ENCODE results near the gene DUSP22.

DNA sequence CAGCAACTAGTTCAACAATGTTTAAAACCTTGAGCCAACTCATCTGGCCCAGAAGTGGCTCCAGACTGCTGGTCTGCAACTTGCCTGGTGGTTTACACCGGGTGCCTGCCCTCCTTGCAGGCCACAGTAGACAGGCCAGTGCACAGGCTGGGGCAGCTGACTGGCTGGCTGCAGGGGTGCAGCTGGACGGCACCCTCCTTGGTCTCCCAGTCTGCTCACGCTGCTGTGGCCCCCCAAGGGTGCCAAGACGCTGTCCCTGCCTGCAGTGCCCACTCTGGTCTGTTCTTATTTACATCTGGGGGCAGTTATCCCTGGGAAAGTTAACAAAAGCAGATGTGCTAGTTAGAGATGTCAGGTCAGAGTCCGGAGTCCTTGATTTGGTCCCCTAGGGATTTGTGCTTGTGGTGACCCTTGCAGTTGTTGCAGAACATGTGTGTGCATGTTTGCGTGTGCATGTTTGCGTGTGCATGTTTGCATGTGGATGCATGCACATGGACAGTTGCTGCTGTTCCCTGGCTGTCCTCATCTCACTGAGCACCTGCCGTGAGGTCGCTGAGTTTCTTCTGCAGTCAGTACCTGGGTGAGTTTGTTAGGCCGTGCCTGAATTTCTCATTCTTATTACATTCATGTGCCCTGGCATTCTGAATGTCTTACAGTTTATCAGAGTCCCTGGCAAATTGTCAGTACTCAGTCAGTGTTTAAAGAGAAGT, 51.1 kb downstream of the DUSP22 start:
- TF ChIP-seq CSRNP3 (CRISPR knock-in tag; IDR thresholded peaks at IDR 0.05) (no peak), ZNF8 (CRISPR knock-in tag; IDR thresholded peaks at IDR 0.05) (no peak), RARB (CRISPR knock-in tag; IDR thresholded peaks at IDR 0.05) (no peak)
- TF ChIP-seq, protein P1, sequence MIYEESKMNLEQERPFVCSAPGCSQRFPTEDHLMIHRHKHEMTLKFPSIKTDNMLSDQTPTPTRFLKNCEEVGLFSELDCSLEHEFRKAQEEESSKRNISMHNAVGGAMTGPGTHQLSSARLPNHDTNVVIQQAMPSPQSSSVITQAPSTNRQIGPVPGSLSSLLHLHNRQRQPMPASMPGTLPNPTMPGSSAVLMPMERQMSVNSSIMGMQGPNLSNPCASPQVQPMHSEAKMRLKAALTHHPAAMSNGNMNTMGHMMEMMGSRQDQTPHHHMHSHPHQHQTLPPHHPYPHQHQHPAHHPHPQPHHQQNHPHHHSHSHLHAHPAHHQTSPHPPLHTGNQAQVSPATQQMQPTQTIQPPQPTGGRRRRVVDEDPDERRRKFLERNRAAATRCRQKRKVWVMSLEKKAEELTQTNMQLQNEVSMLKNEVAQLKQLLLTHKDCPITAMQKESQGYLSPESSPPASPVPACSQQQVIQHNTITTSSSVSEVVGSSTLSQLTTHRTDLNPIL (CRISPR knock-in tag; IDR thresholded peaks at IDR 0.05; ENCODE audit: low read depth): no peak
